ENCODE measurements around the gene MUC22. TPM values are rescaled to one million over a fixed set of nuclear protein-coding genes. Genes with fewer than 3 reads are reported as not detected.
"Not testable (repeated sequence)": the region's sequence is repeated elsewhere in the genome, so short reads cannot be mapped to it uniquely, and the experiment has no call there.

The MUC22 gene
- total RNA-seq = not detected

DNA sequence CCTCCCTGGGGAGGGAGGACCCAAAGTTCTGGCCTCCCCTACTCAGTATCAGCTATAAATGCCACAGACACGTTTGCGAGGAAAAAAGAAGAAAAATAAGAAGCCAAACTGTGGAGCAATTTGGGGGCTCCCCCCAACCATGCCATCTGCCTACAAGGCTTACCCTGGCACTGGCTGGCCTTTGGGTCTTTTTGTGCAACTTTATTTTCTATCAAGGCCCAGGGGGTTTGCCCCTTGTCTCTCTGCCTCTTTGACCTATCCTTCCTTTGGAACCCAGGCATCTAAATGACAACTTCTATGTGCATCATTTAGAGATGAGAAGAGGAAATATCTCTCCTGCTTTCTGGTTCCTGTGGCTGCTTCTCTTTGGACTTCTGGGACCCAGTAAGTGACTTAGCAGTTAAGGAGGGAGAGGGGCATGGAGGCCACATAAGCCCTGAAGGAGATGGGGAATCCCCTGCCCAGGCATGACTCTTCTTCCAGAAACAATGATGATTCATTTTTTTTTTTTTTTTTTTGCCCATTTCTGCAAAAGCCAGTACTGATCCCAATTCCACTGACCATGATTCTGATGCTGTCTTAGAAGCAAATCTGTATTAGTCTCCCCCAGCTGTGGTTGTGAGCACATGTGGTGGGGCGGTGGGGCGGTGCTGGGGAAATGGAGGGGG, at the start of gene MUC22:
TSS of gene MUC22 (plus strand) at position 82 of the 668 bp plus-strand sequence. CDS start at position 315, 233 bp downstream.
- no peak for DNase-seq
- no peaks in the 10 kb centered on the region for H3K36me3 Mint-ChIP-seq (ENCODE audit: low read depth)
- H3K4me1 Mint-ChIP-seq = no peaks in the 10 kb centered on the region
- H3K27me3 Mint-ChIP-seq = peaks cover 36% of the 10 kb centered on the region
- H3K4me3 Mint-ChIP-seq = no peak within 1 kb of the TSS
- POLR2A ChIA-PET = no interaction called here
- CTCF ChIA-PET = no interaction called here
- no peak within 1 kb of the TSS for H3K27ac Mint-ChIP-seq
- no peaks in the 10 kb centered on the region for H3K9me3 Mint-ChIP-seq

DNA sequence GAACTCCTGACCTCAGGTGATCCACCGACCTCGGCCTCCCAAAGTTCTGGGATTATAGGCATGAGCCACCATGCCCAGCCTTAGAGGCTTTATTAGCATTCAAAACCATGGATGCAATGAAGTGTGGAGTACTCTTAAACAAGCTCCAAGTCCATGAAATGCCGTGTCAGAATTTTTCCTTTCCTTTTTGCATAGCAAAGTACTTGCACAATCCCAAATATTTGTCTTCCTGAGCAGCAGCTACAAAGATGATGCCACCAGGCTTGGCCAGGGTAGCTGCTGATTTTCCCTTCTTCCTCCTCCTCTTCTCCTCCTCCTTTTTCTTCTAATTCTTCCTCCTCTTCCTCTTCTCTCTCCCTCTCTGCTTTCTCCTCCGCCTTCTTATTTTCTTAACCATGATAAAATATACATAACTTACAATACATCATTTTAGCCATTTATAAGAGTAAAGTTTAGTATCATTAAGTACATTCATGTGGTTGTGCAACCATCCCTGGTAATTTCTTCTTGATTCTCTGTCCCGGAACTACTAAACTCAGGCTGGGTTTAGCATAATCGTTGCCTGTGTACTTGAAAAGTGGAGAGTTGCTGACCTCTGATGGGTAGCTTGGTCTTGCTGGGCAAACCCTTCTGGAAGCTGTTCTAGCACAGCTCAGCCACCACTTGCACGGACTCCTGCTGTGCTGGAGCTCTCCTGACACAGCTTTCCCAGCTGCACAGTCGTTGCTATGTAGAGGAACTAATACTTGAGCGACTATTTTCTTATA, 49.2 kb upstream of the MUC22 start:
- H3K4me3 Mint-ChIP-seq = no peak overlapping the region
- DNase-seq = no peak
- H3K36me3 Mint-ChIP-seq (ENCODE audit: low read depth) = no peaks in the 10 kb centered on the region
- H3K27me3 Mint-ChIP-seq = peaks cover 54% of the 10 kb centered on the region
- CTCF ChIA-PET = no interaction called here
- peaks cover 26% of the 10 kb centered on the region for H3K4me1 Mint-ChIP-seq
- no peak overlapping the region for H3K27ac Mint-ChIP-seq
- H3K9me3 Mint-ChIP-seq = no peaks in the 10 kb centered on the region
- POLR2A ChIA-PET = no interaction called here

- Mint-ChIP-seq H3K27ac (no peak overlapping the region), H3K4me3 (no peak overlapping the region), H3K27me3 (peaks cover 45% of the 10 kb centered on the region), H3K36me3 (ENCODE audit: low read depth) (no peaks in the 10 kb centered on the region), H3K9me3 (no peaks in the 10 kb centered on the region), H3K4me1 (peaks cover 27% of the 10 kb centered on the region)
- ChIA-PET POLR2A (no interaction called here), CTCF (no interaction called here)
- DNase-seq = no peak
Observed at GRCh38 chr6:30962716-30963115, 47.6 kb upstream of the MUC22 start.

DNA sequence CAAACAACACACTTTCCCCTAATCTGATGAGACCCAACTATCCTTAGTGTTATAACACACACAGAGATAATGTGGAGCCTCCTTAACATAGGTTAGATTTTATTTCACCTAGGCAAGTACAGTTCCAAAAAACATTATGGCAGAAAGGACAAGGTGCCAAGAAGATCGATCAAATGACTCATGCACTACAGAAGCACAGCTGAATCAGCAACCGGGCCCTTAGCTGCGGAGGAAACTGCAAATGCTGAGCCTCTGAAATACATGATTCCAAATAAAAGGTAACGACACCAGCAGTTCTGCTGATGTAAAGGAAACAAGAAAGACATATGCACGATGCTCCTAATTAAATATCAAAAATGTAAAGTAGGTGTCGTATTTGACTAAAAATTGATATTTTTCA, 46.6 kb upstream of the MUC22 start:
- no peak overlapping the region for H3K4me3 Mint-ChIP-seq
- no peaks in the 10 kb centered on the region for H3K36me3 Mint-ChIP-seq (ENCODE audit: low read depth)
- H3K4me1 Mint-ChIP-seq = peaks cover 27% of the 10 kb centered on the region
- H3K27ac Mint-ChIP-seq = peak overlapping the region; percentile 55
- H3K9me3 Mint-ChIP-seq = no peaks in the 10 kb centered on the region
- no peak for DNase-seq
- H3K27me3 Mint-ChIP-seq = peaks cover 39% of the 10 kb centered on the region
- CTCF ChIA-PET = interaction anchor here (1.0 kb wide), 1 partner anchor 124 kb away, joined by 3 read pairs; no protein-coding TSS in a partner anchor
- POLR2A ChIA-PET = no interaction called here

DNA sequence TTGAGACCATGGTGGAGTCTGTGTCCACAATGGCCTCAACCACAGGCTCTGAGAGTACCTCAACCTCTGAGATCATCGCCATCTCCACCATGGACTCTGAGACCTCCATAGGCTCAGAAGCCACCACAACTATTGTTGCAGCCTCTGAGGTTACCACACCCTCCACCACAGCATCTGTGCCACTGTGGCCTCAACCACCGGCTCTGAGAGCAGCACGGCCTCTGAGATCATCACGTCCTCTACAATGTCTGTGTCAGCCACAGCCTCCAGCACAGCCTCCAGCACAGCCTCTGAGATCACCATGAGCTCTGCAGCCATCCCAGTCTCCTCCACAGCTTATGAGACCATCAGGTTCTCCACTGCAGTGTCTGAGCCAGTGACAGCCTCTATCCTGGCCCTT, 46.2 kb upstream of the MUC22 start:
- Mint-ChIP-seq H3K36me3 (ENCODE audit: low read depth) (no peaks in the 10 kb centered on the region), H3K4me3 (no peak overlapping the region), H3K27ac (peak overlapping the region; percentile 55), H3K27me3 (peaks cover 38% of the 10 kb centered on the region), H3K9me3 (no peaks in the 10 kb centered on the region), H3K4me1 (peaks cover 27% of the 10 kb centered on the region)
- DNase-seq = peak; percentile 63
- CTCF ChIA-PET = interaction anchor here (1.0 kb wide), 1 partner anchor 123 kb away, joined by 3 read pairs; no protein-coding TSS in a partner anchor
- POLR2A ChIA-PET = no interaction called here

- Mint-ChIP-seq H3K27me3 (peaks cover 34% of the 10 kb centered on the region), H3K4me1 (peaks cover 27% of the 10 kb centered on the region), H3K36me3 (ENCODE audit: low read depth) (no peaks in the 10 kb centered on the region), H3K4me3 (no peak overlapping the region), H3K9me3 (no peaks in the 10 kb centered on the region), H3K27ac (no peak overlapping the region)
- ChIA-PET POLR2A (no interaction called here), CTCF (no interaction called here)
- no peak for DNase-seq
Observed at GRCh38 chr6:30965140-30965601, 45.1 kb upstream of the MUC22 start.

DNA sequence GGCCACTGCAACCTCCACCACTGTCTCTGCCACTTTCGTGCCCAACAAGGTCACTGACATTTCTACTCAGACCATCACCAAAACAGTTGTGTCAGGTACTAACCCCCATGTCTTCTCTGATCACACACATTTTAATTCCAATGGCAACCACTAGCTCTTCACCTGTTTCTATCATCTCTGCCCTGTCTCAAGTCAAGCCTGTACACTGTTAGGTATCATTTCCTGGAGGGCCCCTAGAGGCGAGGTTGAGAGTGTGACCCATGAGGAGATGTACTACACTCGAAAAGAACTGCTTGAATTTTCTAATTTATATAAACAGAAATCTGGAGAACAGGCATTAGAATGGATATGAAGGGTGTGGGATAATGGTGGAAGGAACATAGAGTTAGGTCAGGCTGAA, 44.1 kb upstream of the MUC22 start:
- H3K36me3 Mint-ChIP-seq (ENCODE audit: low read depth) = no peaks in the 10 kb centered on the region
- POLR2A ChIA-PET = no interaction called here
- H3K4me3 Mint-ChIP-seq = no peak overlapping the region
- no peaks in the 10 kb centered on the region for H3K9me3 Mint-ChIP-seq
- no peak overlapping the region for H3K27ac Mint-ChIP-seq
- CTCF ChIA-PET = no interaction called here
- peaks cover 27% of the 10 kb centered on the region for H3K4me1 Mint-ChIP-seq
- H3K27me3 Mint-ChIP-seq = peaks cover 32% of the 10 kb centered on the region
- no peak for DNase-seq

DNA sequence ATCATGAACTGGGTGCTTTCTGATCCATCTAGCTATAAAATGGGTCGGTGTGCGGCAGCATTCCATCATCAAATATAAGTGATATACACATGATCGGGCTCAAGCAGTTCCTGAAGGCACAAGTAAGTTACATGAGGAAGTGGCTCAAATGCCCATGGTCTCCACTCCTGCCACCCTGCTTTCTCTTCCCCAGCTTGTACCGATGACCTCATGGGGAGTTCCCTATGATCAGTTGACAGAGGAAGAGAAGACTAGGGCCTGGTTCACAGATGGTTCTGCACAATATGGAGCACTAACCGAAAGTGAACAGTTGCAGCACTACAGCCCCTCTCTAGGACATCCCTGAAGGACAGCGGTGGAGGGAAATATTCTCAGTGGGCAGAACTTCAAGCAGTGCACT, 41.1 kb upstream of the MUC22 start:
- Mint-ChIP-seq H3K27me3 (peaks cover 39% of the 10 kb centered on the region), H3K4me1 (peaks cover 16% of the 10 kb centered on the region)
- H3K9me3 Mint-ChIP-seq; DNase-seq; H3K27ac Mint-ChIP-seq; H3K36me3 Mint-ChIP-seq (ENCODE audit: low read depth); POLR2A ChIA-PET; H3K4me3 Mint-ChIP-seq: not testable (repeated sequence)
- CTCF ChIA-PET = interaction anchor here (0.6 kb wide), 2 partner anchors 111 to 224 kb away, joined by 3 read pairs; no protein-coding TSS in a partner anchor

GRCh38 chr6:30970946-30971345, 39.3 kb upstream of the MUC22 start:
- POLR2A ChIA-PET = no interaction called here
- H3K4me1 Mint-ChIP-seq = peaks cover 2% of the 10 kb centered on the region
- no peaks in the 10 kb centered on the region for H3K36me3 Mint-ChIP-seq (ENCODE audit: low read depth)
- peaks cover 35% of the 10 kb centered on the region for H3K27me3 Mint-ChIP-seq
- no peak overlapping the region for H3K27ac Mint-ChIP-seq
- CTCF ChIA-PET = no interaction called here
- no peak for DNase-seq
- H3K4me3 Mint-ChIP-seq = no peak overlapping the region
- no peaks in the 10 kb centered on the region for H3K9me3 Mint-ChIP-seq

DNA sequence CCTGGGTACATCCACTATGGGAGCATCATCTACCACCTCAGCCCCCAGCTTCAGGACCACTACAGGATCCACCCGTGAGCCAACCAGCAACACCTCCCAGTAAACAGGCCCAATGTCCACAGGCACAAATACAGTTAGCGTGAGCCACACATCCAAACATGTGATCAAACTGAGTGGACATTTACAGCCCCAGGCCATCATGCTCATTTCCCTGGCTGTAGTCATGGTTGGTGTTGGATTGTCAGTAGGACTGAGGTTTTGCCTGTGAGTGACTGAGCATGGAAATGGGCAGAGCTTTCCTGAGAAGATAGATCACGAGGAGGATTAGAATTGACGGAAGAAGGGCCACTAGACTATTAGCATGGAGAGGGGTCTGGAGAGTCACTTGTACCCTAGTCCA, 37.5 kb upstream of the MUC22 start:
- ChIA-PET CTCF (no interaction called here), POLR2A (no interaction called here)
- H3K27me3 Mint-ChIP-seq = peaks cover 31% of the 10 kb centered on the region
- no peaks in the 10 kb centered on the region for H3K9me3 Mint-ChIP-seq
- no peak overlapping the region for H3K4me3 Mint-ChIP-seq
- no peak for DNase-seq
- no peaks in the 10 kb centered on the region for H3K4me1 Mint-ChIP-seq
- H3K27ac Mint-ChIP-seq = no peak overlapping the region
- no peaks in the 10 kb centered on the region for H3K36me3 Mint-ChIP-seq (ENCODE audit: low read depth)

DNA sequence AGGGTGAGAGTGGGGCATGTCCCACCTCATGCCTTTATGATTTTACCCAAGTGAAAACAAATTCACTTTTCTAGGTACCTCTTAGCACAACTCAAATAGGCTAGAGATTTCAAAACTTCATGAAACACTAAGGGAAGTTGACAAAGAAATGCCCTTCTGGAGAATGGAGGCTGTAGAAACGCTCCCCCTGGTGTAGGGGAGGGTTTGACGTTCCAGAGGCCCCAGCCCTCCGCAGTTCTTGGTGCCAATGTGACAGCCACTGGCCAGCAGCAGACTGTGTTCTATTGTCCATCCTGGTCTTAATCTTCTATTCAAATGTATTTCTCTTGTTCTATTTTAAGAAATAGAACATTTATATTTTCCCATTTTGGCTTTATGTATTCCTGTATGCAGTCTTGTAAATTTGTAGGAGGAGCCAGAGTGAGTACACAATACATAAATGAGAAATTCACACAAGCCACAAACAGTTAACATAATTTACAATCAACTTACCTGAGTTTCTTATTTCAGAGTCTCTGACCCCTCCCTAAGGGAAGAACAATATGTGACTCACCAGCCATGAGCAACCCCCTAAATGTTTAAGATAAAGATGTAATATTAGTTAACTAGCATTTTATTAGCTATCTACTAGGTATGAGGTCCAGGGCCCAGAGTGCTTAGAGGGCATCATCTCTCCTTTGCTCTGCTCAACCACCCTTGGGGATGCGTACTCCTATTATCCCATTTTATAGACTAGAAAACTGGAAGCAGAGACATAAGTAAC, 35.6 kb upstream of the MUC22 start:
- Mint-ChIP-seq H3K27me3 (peaks cover 39% of the 10 kb centered on the region), H3K4me1 (no peaks in the 10 kb centered on the region), H3K4me3 (no peak overlapping the region), H3K27ac (no peak overlapping the region), H3K36me3 (ENCODE audit: low read depth) (no peaks in the 10 kb centered on the region), H3K9me3 (no peaks in the 10 kb centered on the region)
- no peak for DNase-seq
- CTCF ChIA-PET = no interaction called here
- POLR2A ChIA-PET = no interaction called here

DNA sequence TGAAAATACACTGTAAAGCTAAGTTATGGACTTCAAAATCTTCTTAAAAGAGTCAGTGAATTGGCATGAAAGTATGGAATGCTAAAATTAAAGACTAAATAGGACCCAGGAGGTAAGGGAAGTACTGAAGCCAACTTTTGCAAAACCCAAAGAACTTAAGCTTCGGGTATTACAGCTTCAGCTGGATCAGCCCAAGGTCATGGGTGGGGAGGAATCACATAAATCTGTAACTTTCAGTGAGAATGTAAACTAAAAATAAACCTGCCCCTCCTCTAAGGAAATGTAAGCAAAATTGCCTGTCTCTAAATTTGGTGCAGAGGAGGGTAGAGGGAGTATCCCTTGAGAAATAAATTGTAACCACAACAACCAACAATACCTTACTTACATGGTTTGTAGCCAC, 31.1 kb upstream of the MUC22 start:
- Mint-ChIP-seq H3K36me3 (ENCODE audit: low read depth) (no peaks in the 10 kb centered on the region), H3K27ac (no peak overlapping the region), H3K4me1 (no peaks in the 10 kb centered on the region), H3K9me3 (no peaks in the 10 kb centered on the region), H3K27me3 (peaks cover 45% of the 10 kb centered on the region), H3K4me3 (no peak overlapping the region)
- POLR2A ChIA-PET = no interaction called here
- no peak for DNase-seq
- CTCF ChIA-PET = no interaction called here

- Mint-ChIP-seq H3K27ac (no peak overlapping the region), H3K4me3 (no peak overlapping the region), H3K9me3 (no peaks in the 10 kb centered on the region), H3K36me3 (ENCODE audit: low read depth) (no peaks in the 10 kb centered on the region), H3K27me3 (peaks cover 43% of the 10 kb centered on the region), H3K4me1 (no peaks in the 10 kb centered on the region)
- ChIA-PET POLR2A (no interaction called here), CTCF (no interaction called here)
- DNase-seq = no peak
Observed at GRCh38 chr6:30979690-30980089, 30.6 kb upstream of the MUC22 start.
